Subcutaneous abdominal adipose tissue (tissue), 5 donors: ENCODE measurements around the gene DEPDC1.

ENCODE experiments used
- H3K27ac ChIP-seq: one replicate; pipeline ENCODE4 v1.7.0; 2013; ENCODE audit warnings: low read depth, mild to moderate bottlenecking, inconsistent platforms, low read length, moderate library complexity
- H3K27me3 ChIP-seq, 5 donors: one replicate each; pipeline ENCODE4 v1.7.0; 2013; ENCODE audit warnings: low read length in 5 of 5, inconsistent platforms in 1 of 5; ENCODE audit not compliant: control insufficient read depth in 5 of 5, insufficient read depth in 4 of 5
- H3K36me3 ChIP-seq, 5 donors: one replicate each; pipeline ENCODE4 v1.7.0; 2013; ENCODE audit warnings: low read length in 5 of 5; ENCODE audit not compliant: control insufficient read depth in 5 of 5, insufficient read depth in 5 of 5
- H3K4me1 ChIP-seq, 5 donors: one replicate each; pipeline ENCODE4 v1.7.0; 2013; ENCODE audit warnings: low read length in 5 of 5, mild to moderate bottlenecking in 3 of 5, moderate library complexity in 1 of 5; ENCODE audit not compliant: control insufficient read depth in 5 of 5, insufficient read depth in 5 of 5
- H3K4me3 ChIP-seq, 5 donors: one replicate each; pipeline ENCODE4 v1.7.0; 2013; ENCODE audit warnings: low read length in 5 of 5, low read depth in 1 of 5
- H3K9ac ChIP-seq, 5 donors: one replicate each; pipeline ENCODE4 v1.7.0; 2013; ENCODE audit warnings: low read length in 5 of 5, mild to moderate bottlenecking in 4 of 5, moderate library complexity in 3 of 5
- H3K9me3 ChIP-seq, 5 donors: one replicate each; pipeline ENCODE4 v1.7.0; 2013; ENCODE audit warnings: low read length in 5 of 5; ENCODE audit not compliant: control insufficient read depth in 5 of 5
- donor health status: healthy.
- donor health status: healthy.
- donor health status: healthy.
- donor health status: healthy.
- donor health status: healthy.

Gene DEPDC1

GRCh38 chr1:68454534-68454933 lies 42.3 kb downstream of the DEPDC1 start:
- Histone ChIP-seq H3K4me3 (no peak overlapping the region), H3K27me3 (no peaks in the 10 kb centered on the region), H3K4me1 (no peaks in the 10 kb centered on the region), H3K9ac (no peak overlapping the region), H3K27ac (no peak overlapping the region), H3K9me3 (no peaks in the 10 kb centered on the region), H3K36me3 (no peaks in the 10 kb centered on the region)

DNA sequence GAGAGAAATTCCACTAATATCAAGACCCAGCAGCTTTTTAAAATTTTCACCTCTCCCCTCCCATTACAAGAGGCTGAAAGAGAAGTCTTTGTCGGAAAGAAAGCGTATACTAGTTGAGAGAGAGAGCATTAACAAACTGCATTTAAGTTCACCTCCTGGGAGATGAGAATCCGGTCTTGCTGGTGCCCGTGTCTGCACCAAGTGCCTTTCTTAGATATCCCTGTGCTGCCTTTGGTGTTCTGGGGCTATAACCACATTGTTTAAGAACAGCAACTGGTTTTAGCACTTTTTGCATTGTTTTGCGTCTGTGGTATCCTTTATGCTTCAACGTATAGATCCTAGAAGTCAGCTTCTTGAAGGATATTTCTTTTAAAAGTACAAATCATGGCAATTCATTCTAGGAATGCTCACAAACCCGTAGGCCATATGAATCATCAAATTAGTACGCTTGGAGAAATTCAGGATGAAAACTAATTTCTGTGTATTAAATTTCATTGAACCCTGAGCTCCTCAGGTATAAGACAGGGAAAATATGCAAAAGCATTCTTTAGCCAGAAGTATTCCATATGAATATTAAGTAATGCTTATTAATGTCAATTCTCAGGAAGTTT lies 43.7 kb downstream of the DEPDC1 start:
- Histone ChIP-seq H3K36me3 (no peaks in the 10 kb centered on the region), H3K27ac (no peak overlapping the region), H3K9me3 (no peaks in the 10 kb centered on the region), H3K4me1 (no peaks in the 10 kb centered on the region), H3K4me3 (no peak overlapping the region), H3K9ac (no peak overlapping the region), H3K27me3 (no peaks in the 10 kb centered on the region)

- Histone ChIP-seq H3K27ac (no peak within 1 kb of the TSS), H3K4me1 (no peaks in the 10 kb centered on the region)
Measured at GRCh38 chr1:68449901-68450300, 47.0 kb downstream of the DEPDC1 start, which contains the start of gene RPE65. Gene RPE65, minus strand, starts transcription at chr1:68449954. Its CDS starts 49 bp downstream, at chr1:68449905.

DNA sequence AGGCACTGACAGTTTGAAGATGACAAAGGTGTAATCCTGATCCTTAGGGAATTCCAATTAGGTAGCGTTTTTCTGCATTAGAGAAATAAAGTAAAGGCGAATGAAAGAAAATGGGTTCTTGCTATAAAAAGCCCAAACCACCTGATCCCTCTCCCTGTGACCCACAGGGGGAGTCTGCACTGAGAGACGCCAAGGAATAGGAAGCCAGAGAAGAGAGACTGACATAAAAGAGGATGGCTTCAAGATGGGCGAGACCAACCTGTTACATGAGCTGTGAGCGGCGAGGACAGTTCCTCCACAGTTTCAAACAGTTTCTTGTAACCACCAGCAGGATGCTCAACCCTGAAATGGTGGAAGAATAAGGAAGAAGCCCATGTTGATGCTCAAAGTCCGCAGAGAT lies 48.5 kb downstream of the DEPDC1 start:
- Histone ChIP-seq H3K27me3 (no peaks in the 10 kb centered on the region), H3K36me3 (no peaks in the 10 kb centered on the region), H3K4me3 (no peak overlapping the region), H3K9me3 (no peaks in the 10 kb centered on the region), H3K4me1 (no peaks in the 10 kb centered on the region), H3K9ac (no peak overlapping the region), H3K27ac (no peak overlapping the region)

More at GRCh38 chr1:68449901-68450300, 47.0 kb downstream of the DEPDC1 start, which contains the start of gene RPE65:
- Histone ChIP-seq H3K9ac (no peak within 1 kb of the TSS), H3K9me3 (no peaks in the 10 kb centered on the region), H3K36me3 (no peaks in the 10 kb centered on the region), H3K4me3 (no peak within 1 kb of the TSS), H3K27me3 (no peaks in the 10 kb centered on the region)

- Histone ChIP-seq H3K27ac (no peak overlapping the region), H3K27me3 (no peaks in the 10 kb centered on the region), H3K36me3 (no peaks in the 10 kb centered on the region), H3K4me3 (no peak overlapping the region), H3K4me1 (no peaks in the 10 kb centered on the region), H3K9me3 (no peaks in the 10 kb centered on the region), H3K9ac (no peak overlapping the region)
Measured at GRCh38 chr1:68445709-68446108, 51.2 kb downstream of the DEPDC1 start.

- Histone ChIP-seq H3K9me3 (no peaks in the 10 kb centered on the region), H3K36me3 (no peaks in the 10 kb centered on the region), H3K27ac (no peak overlapping the region), H3K4me3 (no peak overlapping the region), H3K27me3 (no peaks in the 10 kb centered on the region), H3K4me1 (no peaks in the 10 kb centered on the region), H3K9ac (no peak overlapping the region)
Measured at GRCh38 chr1:68442822-68443556, 53.9 kb downstream of the DEPDC1 start.

- Histone ChIP-seq H3K27me3 (no peaks in the 10 kb centered on the region), H3K9ac (no peak overlapping the region), H3K27ac (no peak overlapping the region)
Measured at GRCh38 chr1:68442006-68442405, 54.9 kb downstream of the DEPDC1 start.

GRCh38 chr1:68438310-68438709 lies 58.6 kb downstream of the DEPDC1 start:
- Histone ChIP-seq H3K4me1 (no peaks in the 10 kb centered on the region), H3K27me3 (no peaks in the 10 kb centered on the region), H3K36me3 (no peaks in the 10 kb centered on the region), H3K9ac (no peak overlapping the region), H3K4me3 (no peak overlapping the region), H3K9me3 (no peaks in the 10 kb centered on the region), H3K27ac (no peak overlapping the region)

More at GRCh38 chr1:68442006-68442405, 54.9 kb downstream of the DEPDC1 start:
- no peak overlapping the region for H3K4me3 ChIP-seq
- no peaks in the 10 kb centered on the region for H3K36me3 ChIP-seq
- H3K4me1 ChIP-seq = no peaks in the 10 kb centered on the region
- H3K9me3 ChIP-seq = no peaks in the 10 kb centered on the region

GRCh38 chr1:68433395-68433794 lies 63.5 kb downstream of the DEPDC1 start:
- Histone ChIP-seq H3K36me3 (no peaks in the 10 kb centered on the region), H3K27me3 (no peaks in the 10 kb centered on the region), H3K27ac (no peak overlapping the region), H3K4me3 (no peak overlapping the region), H3K9me3 (no peaks in the 10 kb centered on the region), H3K9ac (no peak overlapping the region), H3K4me1 (no peaks in the 10 kb centered on the region)

- Histone ChIP-seq H3K27ac (no peak overlapping the region), H3K4me3 (no peak overlapping the region), H3K4me1 (no peaks in the 10 kb centered on the region), H3K9ac (no peak overlapping the region), H3K36me3 (no peaks in the 10 kb centered on the region), H3K9me3 (no peaks in the 10 kb centered on the region), H3K27me3 (no peaks in the 10 kb centered on the region)
Measured at GRCh38 chr1:68431076-68431475, 65.8 kb downstream of the DEPDC1 start.
